DND-41 (cell line): Measurements from ENCODE around the gene TCF7.

Experiments used
- ATAC-seq: fragments of 200-7000 bp; cut with Tn5 transposase; 3 replicates; pipeline ENCODE4 v1.9.1; 2021; ENCODE audit warnings: low read depth; ENCODE audit not compliant: insufficient read depth
- DNase-seq: peaks from one replicate; pipeline ENCODE4 v3.0.0-alpha.2; 2020
- H2AFZ ChIP-seq: 2 replicates; pipeline ENCODE4 v1.6.0; 2012; ENCODE audit warnings: low read depth, low read length
- H3K27ac ChIP-seq: 2 replicates; pipeline ENCODE4 v1.5.1; 2012; ENCODE audit warnings: low read length, inconsistent platforms
- H3K27me3 ChIP-seq: fragments of 200-600 bp; sonication (generic); 2 replicates; pipeline ENCODE4 v1.6.0; 2012; ENCODE audit warnings: low read length, mild to moderate bottlenecking, inconsistent platforms; ENCODE audit not compliant: insufficient read depth, poor library complexity
- H3K36me3 ChIP-seq: 2 replicates; pipeline ENCODE4 v1.5.1; 2012; ENCODE audit warnings: low read length, inconsistent platforms; ENCODE audit not compliant: insufficient read depth
- H3K4me1 ChIP-seq: 2 replicates; pipeline ENCODE4 v1.5.1; 2012; ENCODE audit warnings: mild to moderate bottlenecking, low read length; ENCODE audit not compliant: insufficient read depth
- H3K4me2 ChIP-seq: 2 replicates; pipeline ENCODE4 v1.6.0; 2012; ENCODE audit warnings: mild to moderate bottlenecking, moderate library complexity, low read length, inconsistent platforms; ENCODE audit not compliant: insufficient read depth
- H3K4me3 ChIP-seq, 2 experiments: fragments of 200-600 bp in 1 of 2; shearing (Covaris generic) in 1 of 2; 2 replicates each; pipeline ENCODE4 v1.5.1; 2012 to 2016; ENCODE audit warnings: inconsistent platforms in 2 of 2, low read length in 2 of 2, mild to moderate bottlenecking in 2 of 2, low read depth in 1 of 2, moderate library complexity in 1 of 2
- H3K79me2 ChIP-seq: 2 replicates; pipeline ENCODE4 v1.6.0; 2012; ENCODE audit warnings: low read length, inconsistent platforms; ENCODE audit not compliant: insufficient read depth
- H3K9ac ChIP-seq: 2 replicates; pipeline ENCODE4 v1.6.0; 2012; ENCODE audit warnings: low read depth, mild to moderate bottlenecking, inconsistent platforms, low read length, moderate library complexity
- H3K9me3 ChIP-seq: 2 replicates; pipeline ENCODE4 v1.5.1; 2012; ENCODE audit warnings: low read length, moderate library complexity, mild to moderate bottlenecking, inconsistent platforms; ENCODE audit not compliant: insufficient read depth, severe bottlenecking
- H4K20me1 ChIP-seq: 2 replicates; pipeline ENCODE4 v1.6.0; 2012; ENCODE audit warnings: low read length; ENCODE audit not compliant: insufficient read depth
- CTCF ChIP-seq: IDR thresholded peaks from 2 replicates; pipeline ENCODE4 v1.5.1; 2012; ENCODE audit warnings: borderline replicate concordance, low read length, moderate library complexity, mild to moderate bottlenecking; ENCODE audit not compliant: poor library complexity, severe bottlenecking; ENCODE audit errors: extremely low read depth
- EZH2 ChIP-seq: IDR thresholded peaks from 3 replicates; pipeline ENCODE4 v1.6.1; 2012; ENCODE audit warnings: borderline replicate concordance, low read depth, mild to moderate bottlenecking, moderate library complexity, low read length, inconsistent platforms; ENCODE audit not compliant: severe bottlenecking

TCF7 gene

GRCh38 chr5:134093351-134093750 is 21.1 kb upstream of the TCF7 start:
- no peak overlapping the region for H3K27ac ChIP-seq
- TF ChIP-seq EZH2: no peak
- no peak for TF ChIP-seq CTCF
- no peak overlapping the region for H3K4me3 ChIP-seq
- no peaks in the 10 kb centered on the region for H3K79me2 ChIP-seq
- H3K9me3 ChIP-seq: no peaks in the 10 kb centered on the region
- peaks cover 37% of the 10 kb centered on the region for H3K4me1 ChIP-seq
- peaks cover 15% of the 10 kb centered on the region; the same call in 1 of the 2 replicates for H4K20me1 ChIP-seq
- ATAC-seq (no peak), DNase-seq (no peak)
- no peaks in the 10 kb centered on the region for H3K36me3 ChIP-seq
- no peak overlapping the region for H2AFZ ChIP-seq
- H3K4me2 ChIP-seq: no peak overlapping the region
- peaks cover 2% of the 10 kb centered on the region for H3K27me3 ChIP-seq
- no peak overlapping the region for H3K9ac ChIP-seq

GRCh38 chr5:134095293-134095692 is 19.2 kb upstream of the TCF7 start:
- no peak for DNase-seq
- no peak for ATAC-seq

GRCh38 chr5:134095887-134096589 is 18.4 kb upstream of the TCF7 start:
- no peak overlapping the region for H3K4me2 ChIP-seq
- H3K9ac ChIP-seq: no peak overlapping the region
- H4K20me1 ChIP-seq: peaks cover 8% of the 10 kb centered on the region; the same call in 1 of the 2 replicates
- H3K9me3 ChIP-seq: no peaks in the 10 kb centered on the region
- no peak overlapping the region for H3K27ac ChIP-seq
- H3K4me1 ChIP-seq: peaks cover 12% of the 10 kb centered on the region
- ATAC-seq: no peak
- H3K27me3 ChIP-seq: peaks cover 2% of the 10 kb centered on the region
- no peak overlapping the region for H2AFZ ChIP-seq
- H3K79me2 ChIP-seq: no peaks in the 10 kb centered on the region
- no peak overlapping the region for H3K4me3 ChIP-seq
- no peaks in the 10 kb centered on the region for H3K36me3 ChIP-seq
- TF ChIP-seq CTCF (no peak), EZH2 (no peak)
- no peak for DNase-seq

More at GRCh38 chr5:134095293-134095692, 19.2 kb upstream of the TCF7 start:
- peaks cover 2% of the 10 kb centered on the region for H3K27me3 ChIP-seq
- H3K4me3 ChIP-seq: no peak overlapping the region
- no peak overlapping the region for H3K4me2 ChIP-seq
- H4K20me1 ChIP-seq: peaks cover 12% of the 10 kb centered on the region; the same call in 1 of the 2 replicates
- no peak for TF ChIP-seq EZH2
- TF ChIP-seq CTCF: no peak
- no peaks in the 10 kb centered on the region for H3K36me3 ChIP-seq
- peaks cover 20% of the 10 kb centered on the region for H3K4me1 ChIP-seq
- no peaks in the 10 kb centered on the region for H3K79me2 ChIP-seq
- H3K27ac ChIP-seq: no peak overlapping the region
- no peak overlapping the region for H3K9ac ChIP-seq
- no peaks in the 10 kb centered on the region for H3K9me3 ChIP-seq
- H2AFZ ChIP-seq: no peak overlapping the region
